Osteocyte (in vitro differentiated cells): ENCODE results near the gene PTX4. TPM values are rescaled to one million over a fixed set of nuclear protein-coding genes. Genes with fewer than 3 reads are reported as not detected.

Experiments used
- DNase-seq: peaks from one replicate; pipeline ENCODE4 v3.0.0; 2021; ENCODE audit warnings: mixed read lengths; ENCODE audit not compliant: unreplicated experiment; ENCODE audit errors: extremely low spot score
- H3K27ac Mint-ChIP-seq: one replicate; pipeline ENCODE4 v1.8.0; 2021; ENCODE audit warnings: mild to moderate bottlenecking, mixed read lengths; ENCODE audit not compliant: unreplicated experiment
- H3K27me3 Mint-ChIP-seq: one replicate; pipeline ENCODE4 v1.8.0; 2021; ENCODE audit warnings: mixed read lengths; ENCODE audit not compliant: unreplicated experiment
- H3K36me3 Mint-ChIP-seq: one replicate; pipeline ENCODE4 v1.8.0; 2021; ENCODE audit warnings: mixed read lengths; ENCODE audit not compliant: unreplicated experiment
- H3K4me1 Mint-ChIP-seq: one replicate; pipeline ENCODE4 v1.8.0; 2021; ENCODE audit warnings: mixed read lengths; ENCODE audit not compliant: unreplicated experiment
- H3K4me3 Mint-ChIP-seq: one replicate; pipeline ENCODE4 v1.8.0; 2021; ENCODE audit warnings: mild to moderate bottlenecking, moderate library complexity, mixed read lengths; ENCODE audit not compliant: unreplicated experiment
- H3K9me3 Mint-ChIP-seq: one replicate; pipeline ENCODE4 v1.8.0; 2021; ENCODE audit warnings: mixed read lengths; ENCODE audit not compliant: unreplicated experiment
- CTCF ChIP-seq: fragments of 200-600 bp; sonication (generic); IDR thresholded peaks from 2 replicates; pipeline ENCODE4 v1.5.0; 2021; ENCODE audit warnings: antibody characterized with exemption, mild to moderate bottlenecking, moderate library complexity
- total RNA-seq: library from RNA; stranded (reverse); gene quantifications from 2 replicates; pipeline ENCODE4 v1.2.1, GENCODE V29; 2021

The PTX4 gene
- total RNA-seq, 1 donor from 2014 or later = not detected

- peaks cover 21% of the 10 kb centered on the region for H3K36me3 Mint-ChIP-seq
- no peak overlapping the region for H3K4me3 Mint-ChIP-seq
- H3K9me3 Mint-ChIP-seq = no peaks in the 10 kb centered on the region
- DNase-seq = no peak
- H3K27ac Mint-ChIP-seq = no peak overlapping the region
- TF ChIP-seq CTCF = no peak
- no peaks in the 10 kb centered on the region for H3K27me3 Mint-ChIP-seq
- H3K4me1 Mint-ChIP-seq = no peaks in the 10 kb centered on the region
These were observed 23.2 kb upstream of the PTX4 start for GRCh38 chr16:1511662-1512569.

- DNase-seq = no peak
- no peaks in the 10 kb centered on the region for H3K4me1 Mint-ChIP-seq
- H3K9me3 Mint-ChIP-seq = no peaks in the 10 kb centered on the region
- no peak overlapping the region for H3K4me3 Mint-ChIP-seq
- no peaks in the 10 kb centered on the region for H3K27me3 Mint-ChIP-seq
- no peak overlapping the region for H3K27ac Mint-ChIP-seq
- peaks cover 19% of the 10 kb centered on the region for H3K36me3 Mint-ChIP-seq
- no peak for TF ChIP-seq CTCF
These were observed 22.2 kb upstream of the PTX4 start for GRCh38 chr16:1510941-1511351.

GRCh38 chr16:1510272-1510671, 21.5 kb upstream of the PTX4 start:
- TF ChIP-seq CTCF = no peak
- no peaks in the 10 kb centered on the region for H3K4me1 Mint-ChIP-seq
- no peak for DNase-seq
- no peaks in the 10 kb centered on the region for H3K27me3 Mint-ChIP-seq
- H3K9me3 Mint-ChIP-seq = no peaks in the 10 kb centered on the region
- no peak overlapping the region for H3K27ac Mint-ChIP-seq
- H3K36me3 Mint-ChIP-seq = peaks cover 19% of the 10 kb centered on the region
- H3K4me3 Mint-ChIP-seq = no peak overlapping the region

- no peak for DNase-seq
- peaks cover 15% of the 10 kb centered on the region for H3K36me3 Mint-ChIP-seq
- no peak overlapping the region for H3K27ac Mint-ChIP-seq
- H3K27me3 Mint-ChIP-seq = no peaks in the 10 kb centered on the region
- TF ChIP-seq CTCF = no peak
- H3K9me3 Mint-ChIP-seq = no peaks in the 10 kb centered on the region
- no peaks in the 10 kb centered on the region for H3K4me1 Mint-ChIP-seq
- H3K4me3 Mint-ChIP-seq = no peak overlapping the region
These were observed 20.8 kb upstream of the PTX4 start for GRCh38 chr16:1509307-1510221.
